Activated CD8-positive, alpha-beta memory T cell treated with anti-CD3 and anti-CD28 coated beads for 36 hours (primary cell): ENCODE data around the gene MGAT5B. TPM values are rescaled to one million over a fixed set of nuclear protein-coding genes. Genes with fewer than 3 reads are reported as not detected.

Experiments used
- CTCF ChIA-PET: fragments of 350-600 bp; sonication (Branson Sonifier 250); formaldehyde crosslinking; loops from one replicate; lab custom pipeline; 2021; ENCODE audit warnings: antibody characterized with exemption; lab: Charles Lee
- POLR2A ChIA-PET: fragments of 350-600 bp; sonication (Branson Sonifier 250); formaldehyde crosslinking; loops from one replicate; lab custom pipeline; 2021; ENCODE audit warnings: antibody characterized with exemption; lab: Charles Lee
- total RNA-seq, 2 experiments: library from RNA; stranded (reverse); gene quantifications; one replicate each; pipeline ENCODE4 v1.2.3, GENCODE V29; 2021

MGAT5B gene
- total RNA-seq, 2 experiments from 2014 or later = 0.10 to 0.23 TPM

GRCh38 chr17:76872874-76873221 lies 4.6 kb downstream of the MGAT5B start:
- CTCF ChIA-PET = interaction anchor here (2.1 kb wide), 1 partner anchor 184 kb away, joined by 10 read pairs; no protein-coding TSS in a partner anchor
- POLR2A ChIA-PET = no interaction called here

- ChIA-PET POLR2A (no interaction called here), CTCF (interaction anchor here (2.1 kb wide), 1 partner anchor 183 kb away, joined by 10 read pairs; no protein-coding TSS in a partner anchor)
Measured at GRCh38 chr17:76873856-76874255, 5.7 kb downstream of the MGAT5B start.

- CTCF ChIA-PET = no interaction called here
- POLR2A ChIA-PET = no interaction called here
Measured at GRCh38 chr17:76877437-76877836, 9.2 kb downstream of the MGAT5B start.

DNA sequence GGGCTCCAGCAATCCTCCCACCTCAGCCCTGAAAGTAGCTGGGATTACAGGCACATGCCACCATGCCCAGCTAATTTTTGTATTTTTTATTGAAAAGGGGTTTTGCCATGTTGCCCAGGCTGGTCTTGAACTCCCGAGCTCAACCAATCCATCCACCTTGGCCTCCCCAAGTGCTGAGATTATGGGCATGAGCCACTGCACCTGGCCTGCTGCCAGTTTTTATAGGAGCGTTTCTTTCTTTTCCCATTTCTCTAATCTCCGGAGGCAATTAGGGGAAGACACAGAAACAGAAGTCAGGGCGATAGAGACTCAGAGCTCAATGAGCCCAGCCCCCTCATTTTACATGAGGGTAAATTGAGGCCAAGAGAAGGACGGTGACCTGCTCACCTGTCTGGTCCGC lies 10.4 kb downstream of the MGAT5B start:
- POLR2A ChIA-PET = interaction anchor here (0.6 kb wide), 1 partner anchor 63 kb away, joined by 3 read pairs; no protein-coding TSS in a partner anchor
- CTCF ChIA-PET = interaction anchor here (1.9 kb wide), 1 partner anchor 11 kb away, joined by 5 read pairs; the partner anchor contains the start of gene MGAT5B

- CTCF ChIA-PET = interaction anchor here (1.9 kb wide), 1 partner anchor 11 kb away, joined by 5 read pairs; the partner anchor contains the start of gene MGAT5B
- POLR2A ChIA-PET = interaction anchor here (0.6 kb wide), 1 partner anchor 63 kb away, joined by 3 read pairs; no protein-coding TSS in a partner anchor
Measured at GRCh38 chr17:76879254-76879653, 11.1 kb downstream of the MGAT5B start.

DNA sequence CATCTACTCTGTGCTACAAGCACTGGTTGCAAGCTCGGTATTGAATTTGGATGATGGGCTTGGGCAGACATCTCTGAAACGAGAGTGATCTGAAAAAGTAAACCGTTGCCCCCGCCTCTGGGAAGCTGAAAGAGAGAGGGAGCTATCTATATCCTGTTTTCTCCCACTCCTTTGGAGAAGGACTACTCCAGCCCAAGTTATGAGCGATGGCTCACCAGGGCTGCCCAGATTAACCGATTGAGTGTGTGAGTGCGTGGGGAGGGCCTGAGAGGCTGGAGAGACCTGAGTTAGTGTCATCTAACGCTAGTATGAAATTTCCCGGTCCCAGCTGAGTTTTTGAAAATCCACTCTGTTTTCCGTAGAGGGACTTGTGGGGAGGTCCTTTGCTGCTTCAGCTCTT lies 11.5 kb downstream of the MGAT5B start:
- POLR2A ChIA-PET = no interaction called here

GRCh38 chr17:76880268-76880667 lies 12.1 kb downstream of the MGAT5B start:
- POLR2A ChIA-PET = no interaction called here
- CTCF ChIA-PET = interaction anchor here (0.8 kb wide), 1 partner anchor 12 kb away, joined by 3 read pairs; the partner anchor contains the start of gene MGAT5B

More for the DNA sequence above, 11.5 kb downstream of the MGAT5B start:
- CTCF ChIA-PET = interaction anchor here (1.9 kb wide), 1 partner anchor 12 kb away, joined by 5 read pairs; the partner anchor contains the start of gene MGAT5B

GRCh38 chr17:76880971-76881370 lies 12.8 kb downstream of the MGAT5B start:
- ChIA-PET POLR2A (no interaction called here), CTCF (interaction anchor here (0.8 kb wide), 1 partner anchor 13 kb away, joined by 3 read pairs; the partner anchor contains the start of gene MGAT5B)

- CTCF ChIA-PET = no interaction called here
- POLR2A ChIA-PET = no interaction called here
Measured at GRCh38 chr17:76881408-76881807, 13.2 kb downstream of the MGAT5B start.

DNA sequence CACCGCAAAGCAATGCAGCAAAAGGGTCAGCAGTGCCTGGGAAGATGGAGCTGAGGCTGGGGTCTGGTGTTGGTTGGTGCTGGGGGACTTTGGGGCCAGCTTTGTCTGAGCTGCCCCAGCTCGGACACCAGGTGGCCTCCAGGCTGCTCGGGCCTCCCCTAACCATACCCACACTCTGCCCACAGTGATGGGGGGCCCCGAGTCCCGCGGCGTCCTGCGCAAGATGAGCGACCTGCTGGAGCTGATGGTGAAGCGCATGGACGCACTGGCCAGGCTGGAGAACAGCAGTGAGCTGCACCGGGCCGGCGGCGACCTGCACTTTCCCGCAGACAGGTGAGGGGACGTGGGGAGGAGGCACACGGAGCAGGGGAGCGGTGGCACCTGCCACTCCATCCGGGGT lies 13.8 kb downstream of the MGAT5B start:
- CTCF ChIA-PET = no interaction called here
- POLR2A ChIA-PET = no interaction called here

DNA sequence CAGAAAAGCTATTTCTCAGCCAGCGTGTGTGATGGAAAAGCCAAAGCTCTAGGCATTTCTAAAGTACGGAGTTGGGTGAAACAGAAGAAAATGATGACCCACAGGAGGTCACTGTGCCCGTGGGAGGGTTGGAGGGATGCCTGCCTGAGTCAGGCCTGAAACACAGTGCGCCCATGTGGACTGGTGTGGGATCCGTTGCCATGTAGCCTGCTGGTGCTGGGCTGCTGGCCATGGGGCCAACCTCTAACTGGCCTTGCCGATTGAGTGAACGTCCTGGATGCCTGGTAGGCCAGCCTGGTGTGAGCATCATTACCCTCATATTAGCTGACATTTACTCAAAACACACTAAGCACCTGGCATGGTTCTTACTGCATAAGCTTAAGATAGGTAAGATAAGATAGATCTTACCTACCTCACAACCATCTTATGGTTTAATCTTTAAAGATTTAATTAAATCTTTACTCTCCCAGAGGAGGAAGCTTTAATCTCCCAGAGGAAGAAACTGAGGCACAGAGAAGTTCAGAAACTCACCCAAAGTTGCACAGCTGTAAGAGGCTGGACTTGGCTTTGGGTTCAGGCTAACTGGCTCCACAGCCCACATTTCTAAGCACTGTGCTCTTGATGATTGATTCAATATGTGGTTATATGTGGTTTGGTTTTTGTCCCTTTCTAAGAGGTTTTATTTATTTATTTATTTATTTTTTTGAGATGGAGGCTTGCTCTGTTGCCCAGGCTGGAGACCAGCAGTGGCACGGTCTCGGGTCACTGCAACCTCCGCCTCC lies 15.7 kb downstream of the MGAT5B start:
- ChIA-PET CTCF (no interaction called here), POLR2A (no interaction called here)

DNA sequence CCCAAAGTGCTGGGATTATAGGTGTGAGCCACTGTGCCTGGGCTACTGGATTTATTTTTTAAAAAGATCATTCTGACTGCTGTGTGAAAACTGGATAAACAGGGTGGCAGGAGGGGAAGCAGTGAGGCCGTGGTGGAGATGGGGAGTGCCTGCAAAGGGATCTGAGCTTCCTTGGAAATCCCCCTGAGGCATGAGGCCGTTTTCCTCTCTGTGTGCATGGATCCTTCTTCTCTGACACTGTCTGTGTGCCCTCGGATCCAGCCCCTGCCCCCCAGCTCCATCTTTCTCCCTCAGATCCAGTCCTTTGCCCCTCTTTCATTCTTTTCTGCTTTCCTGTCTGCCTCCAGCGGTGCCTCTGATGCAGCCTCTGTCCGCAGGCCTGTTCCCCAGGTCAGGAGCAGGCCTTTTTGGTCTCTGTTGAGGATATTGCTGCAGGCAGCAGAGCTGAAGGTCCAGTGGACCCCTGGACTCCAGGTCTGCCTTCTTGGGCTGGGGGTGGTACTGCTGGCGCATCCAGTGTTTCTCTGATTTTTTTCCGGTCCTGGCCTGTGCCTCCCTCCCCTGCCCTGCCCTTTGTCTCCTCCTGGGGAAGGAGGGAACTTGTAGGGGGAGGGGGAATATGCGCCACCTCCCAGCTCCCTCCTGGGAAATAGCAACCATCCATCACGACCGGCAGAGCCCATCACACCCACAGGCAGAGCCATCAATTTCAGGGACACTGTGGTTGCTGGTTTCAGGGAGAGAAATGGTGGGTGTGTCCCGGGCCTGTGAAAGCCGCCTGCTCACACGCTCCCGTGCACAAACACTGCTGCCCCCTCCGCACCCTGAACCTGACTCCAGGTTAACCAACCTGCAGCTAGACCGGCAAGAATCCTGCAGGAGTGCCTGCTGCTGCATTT lies 17.0 kb downstream of the MGAT5B start:
- ChIA-PET POLR2A (no interaction called here), CTCF (no interaction called here)

GRCh38 chr17:76885894-76886290 lies 17.7 kb downstream of the MGAT5B start:
- ChIA-PET CTCF (no interaction called here), POLR2A (no interaction called here)

DNA sequence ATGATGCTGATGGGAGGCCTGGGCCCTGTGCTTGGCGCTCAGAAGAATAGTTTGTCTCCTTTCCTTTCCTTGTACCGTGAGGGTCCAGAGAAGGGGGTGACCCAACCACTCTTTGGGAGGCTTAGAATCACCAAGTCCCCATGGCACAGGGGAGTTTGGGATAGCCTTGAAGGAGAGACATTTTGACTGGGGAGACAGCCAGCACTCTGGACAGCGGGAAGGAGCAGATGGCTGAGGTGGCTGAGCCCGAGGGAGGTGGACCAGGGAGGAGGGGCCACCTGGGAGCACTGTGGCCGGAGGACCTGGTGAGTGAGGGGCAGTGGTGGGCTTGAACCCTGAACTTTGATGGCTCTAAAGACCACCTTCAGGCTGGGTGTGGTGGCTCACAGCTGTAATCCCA lies 18.2 kb downstream of the MGAT5B start:
- CTCF ChIA-PET = no interaction called here

GRCh38 chr17:76887802-76888201 lies 19.6 kb downstream of the MGAT5B start:
- CTCF ChIA-PET = no interaction called here
- POLR2A ChIA-PET = no interaction called here

More for the DNA sequence above, 18.2 kb downstream of the MGAT5B start:
- POLR2A ChIA-PET = no interaction called here

DNA sequence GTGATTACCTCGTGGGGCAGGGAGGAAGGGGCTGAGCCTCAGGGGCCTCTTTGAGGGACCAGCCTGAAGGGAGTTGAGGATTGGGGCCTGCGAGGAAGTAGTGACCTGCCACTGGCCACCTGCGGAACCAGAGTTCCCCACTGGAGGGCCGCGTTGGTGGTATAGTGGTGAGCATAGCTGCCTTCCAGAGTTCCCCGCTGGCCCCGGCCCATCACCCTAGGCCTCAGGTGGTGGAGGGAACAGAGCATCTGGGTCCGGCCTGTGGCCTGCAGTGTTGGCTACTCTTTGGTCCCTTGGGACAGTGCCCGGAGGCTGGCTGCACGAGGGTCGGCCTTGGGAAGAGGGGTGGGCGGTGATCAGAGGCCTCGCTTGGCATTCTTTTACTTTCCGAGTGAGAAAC lies 20.5 kb downstream of the MGAT5B start:
- ChIA-PET POLR2A (no interaction called here), CTCF (no interaction called here)

DNA sequence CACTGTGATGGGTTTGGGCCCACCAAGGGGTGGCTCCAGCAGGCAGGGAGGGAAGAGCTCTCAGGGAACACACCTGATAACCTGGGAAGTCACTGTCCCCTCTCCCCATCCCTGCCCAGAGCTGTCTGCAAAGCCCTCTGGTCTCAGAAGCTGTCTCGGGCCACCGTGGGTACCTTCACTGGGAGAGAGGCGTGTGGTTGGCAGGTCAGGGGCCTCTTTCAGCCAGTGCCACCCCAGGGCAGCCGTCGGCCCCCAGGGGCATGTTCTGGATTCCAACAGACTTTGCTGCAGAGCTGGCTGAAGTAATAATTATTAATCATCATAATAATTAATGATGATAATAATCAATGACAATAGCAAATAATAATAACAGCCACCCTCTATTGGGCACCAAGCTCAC lies 21.1 kb downstream of the MGAT5B start:
- CTCF ChIA-PET = no interaction called here
- POLR2A ChIA-PET = no interaction called here

- ChIA-PET POLR2A (no interaction called here), CTCF (no interaction called here)
Measured at GRCh38 chr17:76892329-76892728, 24.1 kb downstream of the MGAT5B start.

DNA sequence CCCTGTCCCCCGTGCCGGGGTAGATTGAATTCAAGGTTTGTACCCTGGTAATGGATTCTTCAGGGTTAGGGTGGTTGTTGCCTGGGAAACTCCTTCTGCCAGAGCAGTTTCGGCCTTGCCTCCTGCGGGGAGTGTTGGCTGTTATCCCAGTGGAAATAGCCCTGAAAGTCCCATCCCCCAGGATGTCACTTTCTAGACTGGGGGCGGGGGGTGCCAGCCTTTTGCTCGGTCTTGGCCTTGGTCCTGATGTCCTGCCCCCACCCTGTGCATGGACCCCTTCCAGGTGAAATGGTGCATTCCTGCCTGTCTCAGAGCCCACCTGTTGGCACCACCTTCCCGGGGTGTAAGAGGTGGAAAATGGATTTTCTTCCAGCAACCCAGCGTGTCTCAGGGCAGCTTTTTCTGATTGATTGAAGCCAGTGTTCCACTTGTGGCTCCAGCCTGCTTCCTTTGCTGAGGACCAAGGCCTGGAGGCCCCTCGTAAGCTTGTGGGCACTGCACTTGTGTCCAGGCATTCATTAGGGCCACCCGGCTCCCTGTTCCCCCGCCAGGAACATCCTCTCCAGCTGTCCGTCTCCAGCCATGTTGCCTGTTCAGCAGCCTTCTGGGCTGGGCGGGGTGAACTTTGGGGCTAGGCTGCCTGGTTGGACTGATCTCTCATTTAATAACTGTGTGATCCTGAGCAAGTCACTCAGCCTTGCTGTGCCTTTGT lies 25.6 kb downstream of the MGAT5B start:
- ChIA-PET POLR2A (no interaction called here), CTCF (interaction anchor here (0.7 kb wide), 1 partner anchor 29 kb away, joined by 4 read pairs; no protein-coding TSS in a partner anchor)
